Heart left ventricle (tissue), 16 donors: ENCODE results near the gene PLA2G4D. TPM values are rescaled to one million over a fixed set of nuclear protein-coding genes. Genes with fewer than 3 reads are reported as not detected.

Source experiments
- ATAC-seq, 4 donors: fragments of 200-7000 bp; cut with Tn5 transposase; one replicate each; pipeline ENCODE4 v1.9.1; 2020 to 2022; ENCODE audit warnings: moderate library complexity in 4 of 4, mild to moderate bottlenecking in 3 of 4, moderate number of reproducible peaks in 1 of 4
- DNase-seq, 5 donors: peaks; one replicate each; pipeline ENCODE4 v3.0.0-alpha.2; 2020
- H3K27ac ChIP-seq, 12 donors: fragments of 200-600 bp; sonication (generic) in 4 of 12; one replicate each; pipeline versions ENCODE4 v1.5.0 to v1.8.0; 2016 to 2022; ENCODE audit warnings: mild to moderate bottlenecking in 2 of 12
- H3K27me3 ChIP-seq, 9 donors: fragments of 200-600 bp; sonication (generic) in 2 of 9; one replicate each; pipeline versions ENCODE4 v1.5.1 to v1.8.0; 2016 to 2022; ENCODE audit warnings: mild to moderate bottlenecking in 3 of 9
- H3K36me3 ChIP-seq, 9 donors: fragments of 200-600 bp; sonication (generic) in 2 of 9; one replicate each; pipeline versions ENCODE4 v1.5.0 to v1.8.0; 2018 to 2022; ENCODE audit warnings: mild to moderate bottlenecking in 2 of 9
- H3K4me1 ChIP-seq, 12 donors: fragments of 200-600 bp; sonication (generic) in 4 of 12; one replicate each; pipeline versions ENCODE4 v1.5.0 to v1.8.0; 2016 to 2022; ENCODE audit warnings: mild to moderate bottlenecking in 3 of 12
- H3K4me3 ChIP-seq, 12 donors: fragments of 200-600 bp; sonication (generic) in 4 of 12; one replicate each; pipeline versions ENCODE4 v1.5.0 to v1.8.0; 2017 to 2022; ENCODE audit warnings: mild to moderate bottlenecking in 9 of 12, moderate library complexity in 4 of 12
- H3K9me3 ChIP-seq, 12 donors: fragments of 200-600 bp; sonication (generic) in 4 of 12; one replicate each; pipeline versions ENCODE4 v1.5.0 to v1.8.0; 2016 to 2022; ENCODE audit warnings: mild to moderate bottlenecking in 1 of 12
- CTCF ChIP-seq, 12 donors: fragments of 200-600 bp; sonication (generic) in 4 of 12; IDR thresholded peaks; one replicate each; pipeline versions ENCODE4 v1.5.0 to v1.8.0; 2018 to 2022; ENCODE audit warnings: antibody characterized with exemption in 12 of 12, mild to moderate bottlenecking in 5 of 12
- POLR2A ChIP-seq, 2 donors: fragments of 450-650 bp; IDR thresholded peaks; one replicate each; pipeline ENCODE4 v1.6.1; 2017; ENCODE audit warnings: antibody characterized with exemption in 2 of 2, mild to moderate bottlenecking in 2 of 2, moderate library complexity in 2 of 2
- WGBS, 4 donors: extraction: QIAGEN DNeasy Blood & Tissue Kit in 2 of 4; methylation state at CpG; one replicate each; pipeline versions ENCODE4 v1.1.5 to v1.1.7; 2013 to 2018; 5-methylcytosine and 5-hydroxymethylcytosine counted together
- intact Hi-C, 10 donors: fragments of 100-400 bp; cut with DNase I; formaldehyde crosslinking; loops; one replicate each; pipeline versions ENCODE4 v1.11.1 to v1.14.2; 2022
- polyA plus RNA-seq, 2 donors: library from polyadenylated mRNA; stranded (reverse); fragments of 200-250 nt; gene quantifications; one replicate each; pipeline ENCODE4 v1.2.3, GENCODE V29; 2013
- total RNA-seq, 9 donors: library from RNA; depleted of rRNA in 2 of 9; stranded (reverse); fragments of >200 nt in 2 of 9; fragmentation: NEBNext Ultra II Directional in 3 of 9; extraction: Animal tissue kit (Norgen Biotek cat#: 25700) in 3 of 9; gene quantifications; one replicate each; pipeline versions ENCODE4 v1.1.0 to v1.2.4, GENCODE V29; 2016 to 2023
- donor health status: ischemic (EF 13 %, LVEDD 7.1; RV severe dilation, severe dysfunction).
- donor health status: healthy with polysubstance abuse.
- donor health status: DM: no; HTN: yes; CAD: no.
- donor health status: DM: no; HTN: no; CAD: no.
- donor health status: ischemic (EF 25% LVEDD 6.9; RV normal size, moderate dysfunction).
- donor health status: ischemic (EF 25% LVEDD 5.7; RV mildly dilated, moderate dysfunction).
- donor health status: healthy.
- donor health status: DM: yes; HTN: yes; CAD: no.
- donor health status: ischemic (EF 35%, LVEDD 5.7; RV mildly dilated, moderate dysfunction).
- donor health status: nonischemic (EF 11% LVEDD 7.7; RV severe dilation, severe dysfunction).
- donor health status: DM: yes; HTN: yes; CAD: no.
- donor health status: PGD.
- donor health status: ischemic (EF 29% LVEDD 5.4; RV normal size, mild dysfunction).
- donor health status: nonischemic (EF 23%, LVEDD 6.1; RV moderate dilation, normal function).

Gene PLA2G4D
- total and polyA plus RNA-seq, 11 donors = not detected

GRCh38 chr15:42079401-42079908 lies 14.9 kb downstream of the PLA2G4D start:
- H3K9me3 ChIP-seq = no peaks in the 10 kb centered on the region
- no peaks in the 10 kb centered on the region for H3K36me3 ChIP-seq
- H3K4me1 ChIP-seq = peaks cover 0 to 8% (median 0%) of the 10 kb centered on the region in 12 donors
- peaks cover 0 to 14% (median 0%) of the 10 kb centered on the region in 9 donors for H3K27me3 ChIP-seq
- no peak overlapping the region for H3K27ac ChIP-seq
- DNase-seq (no peak), ATAC-seq (no peak)
- H3K4me3 ChIP-seq = no peak overlapping the region
- WGBS, 4 donors = 77 to 85% (median 83%) methylated on average over 25 to 31 of the region's 31 CpGs
- intact Hi-C loops = no loop called here
- no peak for TF ChIP-seq POLR2A (IDR thresholded peaks at IDR 0.05)
- no peak for TF ChIP-seq CTCF (IDR thresholded peaks at IDR 0.05)

- peaks cover 0 to 14% (median 0%) of the 10 kb centered on the region in 9 donors for H3K27me3 ChIP-seq
- ATAC-seq (no peak), DNase-seq (no peak)
- H3K27ac ChIP-seq = no peak overlapping the region
- H3K9me3 ChIP-seq = no peaks in the 10 kb centered on the region
- H3K36me3 ChIP-seq = no peaks in the 10 kb centered on the region
- TF ChIP-seq CTCF (IDR thresholded peaks at IDR 0.05) = no peak
- no peak for TF ChIP-seq POLR2A (IDR thresholded peaks at IDR 0.05)
- H3K4me1 ChIP-seq = peaks cover 0 to 2% (median 0%) of the 10 kb centered on the region in 12 donors
- WGBS, 4 donors = 68 to 87% (median 75%) methylated on average over 1 of the region's 1 CpG
- H3K4me3 ChIP-seq = no peak overlapping the region
- intact Hi-C loops = no loop called here
These were observed 15.5 kb downstream of the PLA2G4D start for GRCh38 chr15:42078903-42079302.

GRCh38 chr15:42077689-42078088 lies 16.7 kb downstream of the PLA2G4D start:
- intact Hi-C loops = no loop called here
- peaks cover 0 to 2% (median 0%) of the 10 kb centered on the region in 12 donors for H3K4me1 ChIP-seq

GRCh38 chr15:42073418-42073817 lies 20.9 kb downstream of the PLA2G4D start:
- no peaks in the 10 kb centered on the region for H3K4me1 ChIP-seq
- no peak overlapping the region for H3K4me3 ChIP-seq
- DNase-seq (no peak), ATAC-seq (no peak)
- TF ChIP-seq POLR2A (IDR thresholded peaks at IDR 0.05) (no peak), CTCF (IDR thresholded peaks at IDR 0.05) (no peak)
- no peaks in the 10 kb centered on the region for H3K36me3 ChIP-seq
- no peaks in the 10 kb centered on the region for H3K9me3 ChIP-seq
- WGBS, 4 donors = 84 to 92% (median 86%) methylated on average over 4 to 6 of the region's 6 CpGs
- H3K27ac ChIP-seq = no peak overlapping the region
- H3K27me3 ChIP-seq = peaks cover 0 to 9% (median 0%) of the 10 kb centered on the region in 9 donors
- intact Hi-C loops = no loop called here

More at GRCh38 chr15:42077689-42078088, 16.7 kb downstream of the PLA2G4D start:
- Histone ChIP-seq H3K9me3 (no peaks in the 10 kb centered on the region), H3K4me3 (no peak overlapping the region), H3K36me3 (no peaks in the 10 kb centered on the region), H3K27me3 (peaks cover 0 to 5% (median 0%) of the 10 kb centered on the region in 9 donors), H3K27ac (no peak overlapping the region)
- TF ChIP-seq POLR2A (IDR thresholded peaks at IDR 0.05) (no peak), CTCF (IDR thresholded peaks at IDR 0.05) (no peak)
- DNase-seq (no peak), ATAC-seq (no peak)
- WGBS, 4 donors = 68 to 84% (median 76%) methylated on average over 3 of the region's 3 CpGs
